Progenitor cell of endocrine pancreas (in vitro differentiated cells): ENCODE measurements around the gene ERP27. TPM values are rescaled to one million over a fixed set of nuclear protein-coding genes. Genes with fewer than 3 reads are reported as not detected.

Experiments
- DNase-seq: peaks from one replicate; pipeline ENCODE4 v3.0.0; 2021; ENCODE audit warnings: low spot score; ENCODE audit not compliant: unreplicated experiment
- H3K27ac Mint-ChIP-seq: 2 replicates; pipeline ENCODE4 v1.8.0; 2021; ENCODE audit warnings: mild to moderate bottlenecking, moderate library complexity, mixed read lengths
- H3K27me3 Mint-ChIP-seq: 2 replicates; pipeline ENCODE4 v1.8.0; 2021; ENCODE audit warnings: mixed read lengths
- H3K36me3 Mint-ChIP-seq: 2 replicates; pipeline ENCODE4 v1.8.0; 2022; ENCODE audit warnings: mixed read lengths; ENCODE audit not compliant: insufficient read depth
- H3K4me1 Mint-ChIP-seq: 2 replicates; pipeline ENCODE4 v1.8.0; 2021; ENCODE audit warnings: low read depth, mixed read lengths
- H3K4me3 Mint-ChIP-seq: 2 replicates; pipeline ENCODE4 v1.8.0; 2021; ENCODE audit warnings: low read depth, mild to moderate bottlenecking, moderate library complexity, mixed read lengths
- H3K9me3 Mint-ChIP-seq: 2 replicates; pipeline ENCODE4 v1.8.0; 2021; ENCODE audit warnings: low read depth, mixed read lengths
- total RNA-seq: library from RNA; stranded (reverse); gene quantifications from 2 replicates; pipeline ENCODE4 v1.2.1, GENCODE V29; 2021
- TF ChIP-seq, protein P1 (sequence below): fragments of 200-600 bp; sonication (generic); IDR thresholded peaks from one replicate; pipeline ENCODE4 v1.5.0; 2021; ENCODE audit warnings: antibody characterized with exemption, mild to moderate bottlenecking; ENCODE audit not compliant: unreplicated experiment

Gene ERP27
- total RNA-seq, 1 donor from 2014 or later, result 22.8 TPM

DNA sequence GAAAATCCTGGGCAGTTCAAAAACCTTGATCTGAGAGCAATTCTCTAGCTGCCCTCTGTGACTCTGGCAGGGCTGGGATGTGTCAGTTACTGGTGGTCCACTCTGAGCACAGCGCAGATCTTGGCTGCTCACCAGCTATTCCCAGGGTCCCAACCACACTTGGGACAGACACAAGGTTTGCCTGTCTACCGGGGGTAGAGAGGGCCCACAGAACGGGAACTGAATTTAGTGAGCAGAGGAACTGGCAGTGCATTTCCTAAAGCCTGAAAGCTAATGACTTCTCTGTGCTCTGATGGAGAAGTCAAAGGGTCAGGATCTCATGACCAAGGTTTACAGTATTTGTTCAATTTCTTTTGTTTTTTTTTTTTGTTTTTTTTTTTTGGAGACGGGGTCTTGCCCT lies 37.1 kb upstream of the ERP27 start:
- TF ChIP-seq, protein P1, sequence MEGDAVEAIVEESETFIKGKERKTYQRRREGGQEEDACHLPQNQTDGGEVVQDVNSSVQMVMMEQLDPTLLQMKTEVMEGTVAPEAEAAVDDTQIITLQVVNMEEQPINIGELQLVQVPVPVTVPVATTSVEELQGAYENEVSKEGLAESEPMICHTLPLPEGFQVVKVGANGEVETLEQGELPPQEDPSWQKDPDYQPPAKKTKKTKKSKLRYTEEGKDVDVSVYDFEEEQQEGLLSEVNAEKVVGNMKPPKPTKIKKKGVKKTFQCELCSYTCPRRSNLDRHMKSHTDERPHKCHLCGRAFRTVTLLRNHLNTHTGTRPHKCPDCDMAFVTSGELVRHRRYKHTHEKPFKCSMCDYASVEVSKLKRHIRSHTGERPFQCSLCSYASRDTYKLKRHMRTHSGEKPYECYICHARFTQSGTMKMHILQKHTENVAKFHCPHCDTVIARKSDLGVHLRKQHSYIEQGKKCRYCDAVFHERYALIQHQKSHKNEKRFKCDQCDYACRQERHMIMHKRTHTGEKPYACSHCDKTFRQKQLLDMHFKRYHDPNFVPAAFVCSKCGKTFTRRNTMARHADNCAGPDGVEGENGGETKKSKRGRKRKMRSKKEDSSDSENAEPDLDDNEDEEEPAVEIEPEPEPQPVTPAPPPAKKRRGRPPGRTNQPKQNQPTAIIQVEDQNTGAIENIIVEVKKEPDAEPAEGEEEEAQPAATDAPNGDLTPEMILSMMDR, result no peak
- Mint-ChIP-seq H3K4me1 (peaks cover 21% of the 10 kb centered on the region), H3K27me3 (peaks cover 5% of the 10 kb centered on the region), H3K36me3 (no peaks in the 10 kb centered on the region), H3K27ac (no peak overlapping the region), H3K4me3 (no peak overlapping the region), H3K9me3 (no peaks in the 10 kb centered on the region)
- no peak for DNase-seq

DNA sequence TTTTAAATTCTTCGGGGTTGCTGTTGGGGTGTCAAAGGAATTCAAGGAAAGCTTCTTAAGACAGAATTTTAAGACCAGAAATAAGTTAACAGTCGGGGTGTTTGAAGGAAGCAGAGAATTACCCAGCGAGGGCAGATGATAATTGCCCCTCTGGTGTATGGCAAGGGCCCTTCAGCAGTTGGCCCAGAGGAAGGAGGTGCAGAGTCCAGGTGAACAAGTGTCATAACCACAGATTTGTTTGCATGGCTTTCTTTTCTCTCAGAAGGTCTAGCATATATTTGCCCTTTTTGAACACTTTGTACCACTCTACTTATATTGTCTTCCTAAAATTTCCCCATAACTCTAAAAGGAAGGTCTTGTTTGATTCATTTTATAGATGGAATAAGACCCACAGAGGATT lies 36.3 kb upstream of the ERP27 start:
- TF ChIP-seq, protein P1, result no peak
- no peak for DNase-seq
- Mint-ChIP-seq H3K4me3 (no peak overlapping the region), H3K27me3 (peaks cover 5% of the 10 kb centered on the region), H3K4me1 (peaks cover 21% of the 10 kb centered on the region), H3K36me3 (no peaks in the 10 kb centered on the region), H3K9me3 (peaks cover 4% of the 10 kb centered on the region), H3K27ac (no peak overlapping the region)

DNA sequence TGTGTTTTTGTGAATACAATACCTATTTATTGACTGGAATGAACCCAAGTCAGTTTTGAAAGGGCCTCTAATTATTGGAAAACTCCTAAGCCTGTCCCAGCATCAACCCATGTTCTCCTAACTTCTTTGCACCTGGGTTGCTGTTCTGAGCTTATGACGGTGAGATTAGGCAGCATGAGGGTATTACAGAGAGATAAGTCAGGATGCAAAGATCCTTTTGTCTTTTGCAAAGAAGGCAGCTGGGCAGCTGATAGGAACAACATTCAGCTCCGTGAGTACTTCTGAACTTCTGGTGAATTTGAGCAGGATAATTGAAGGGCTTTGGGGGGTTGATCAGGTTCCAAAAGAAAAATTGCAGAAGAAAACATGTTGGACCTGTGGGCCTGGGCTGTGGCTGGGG lies 34.5 kb upstream of the ERP27 start, which contains the start of gene PDE6H:
TSS of gene PDE6H (plus strand) at position 227 of the 400 bp plus-strand sequence. CDS start 4,971 bp downstream, outside the sequence.
- H3K27me3 Mint-ChIP-seq, result peaks cover 5% of the 10 kb centered on the region
- H3K4me3 Mint-ChIP-seq, result no peak within 1 kb of the TSS
- H3K36me3 Mint-ChIP-seq, result no peaks in the 10 kb centered on the region

DNA sequence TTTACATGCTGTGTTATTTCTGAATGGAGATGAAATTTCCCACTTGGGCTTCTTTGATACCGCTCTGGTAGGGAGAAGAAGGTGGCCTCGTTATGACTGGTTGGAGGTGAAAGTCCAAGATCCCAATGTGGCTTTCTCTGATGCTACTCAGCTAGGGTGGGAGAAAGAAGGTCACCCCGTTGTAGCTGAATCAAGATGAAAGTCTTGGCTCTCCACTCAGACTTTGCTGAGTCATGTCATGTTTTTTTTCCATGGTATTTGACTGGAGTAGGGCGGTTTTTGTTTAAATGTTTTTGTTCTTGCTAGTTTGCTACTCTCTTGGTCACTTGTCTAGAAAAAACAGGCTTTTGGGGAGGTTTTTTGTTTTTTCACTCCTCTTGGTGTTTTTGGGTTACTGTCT lies 32.1 kb upstream of the ERP27 start:
- no peak for DNase-seq
- Mint-ChIP-seq H3K4me3 (no peak overlapping the region), H3K9me3 (peaks cover 4% of the 10 kb centered on the region), H3K36me3 (no peaks in the 10 kb centered on the region), H3K4me1 (peaks cover 7% of the 10 kb centered on the region), H3K27ac (no peak overlapping the region), H3K27me3 (peaks cover 5% of the 10 kb centered on the region)
- TF ChIP-seq, protein P1, result no peak

More for the DNA sequence above, 34.5 kb upstream of the ERP27 start, which contains the start of gene PDE6H:
- TF ChIP-seq, protein P1, result no peak
- Mint-ChIP-seq H3K4me1 (peaks cover 15% of the 10 kb centered on the region), H3K9me3 (peaks cover 4% of the 10 kb centered on the region), H3K27ac (no peak within 1 kb of the TSS)
- DNase-seq, result no peak

DNA sequence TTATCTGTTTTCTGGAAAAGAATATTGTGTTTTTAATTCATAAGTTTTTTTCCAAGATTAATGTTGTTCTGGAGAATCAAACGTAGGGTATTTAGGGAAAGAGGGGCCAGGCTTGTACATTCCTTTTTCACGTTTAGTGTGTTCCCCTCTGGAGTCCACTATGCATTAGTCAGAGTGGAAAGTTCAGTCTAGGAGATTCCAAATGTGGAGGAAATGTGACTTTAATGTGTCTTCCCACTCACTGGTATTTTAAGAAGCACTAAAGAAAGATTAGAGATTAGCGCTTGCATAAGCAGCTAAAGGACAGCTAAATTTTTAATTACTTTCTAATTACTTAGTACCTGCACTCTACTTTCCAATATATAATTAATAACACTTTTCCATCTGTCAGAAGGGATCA lies 30.1 kb upstream of the ERP27 start:
- H3K27me3 Mint-ChIP-seq, result no peaks in the 10 kb centered on the region
- no peak overlapping the region for H3K4me3 Mint-ChIP-seq
- peaks cover 4% of the 10 kb centered on the region for H3K9me3 Mint-ChIP-seq
- TF ChIP-seq, protein P1, result no peak
- H3K36me3 Mint-ChIP-seq, result no peaks in the 10 kb centered on the region
- no peak overlapping the region for H3K27ac Mint-ChIP-seq
- no peak for DNase-seq
- H3K4me1 Mint-ChIP-seq, result peaks cover 7% of the 10 kb centered on the region
